GM18498 (cell line): Measurements from ENCODE around the gene NKX1-2.
A peak's percentile ranks its signal among the peaks of the same experiment; 100 is the strongest.

Experiments used
- ATAC-seq: cut with Tn5 transposase; IDR thresholded peaks from one replicate; pipeline ENCODE4 v1.9.1; 2021; ENCODE audit warnings: mild to moderate bottlenecking, moderate library complexity; ENCODE audit not compliant: unreplicated experiment

Gene NKX1-2

DNA sequence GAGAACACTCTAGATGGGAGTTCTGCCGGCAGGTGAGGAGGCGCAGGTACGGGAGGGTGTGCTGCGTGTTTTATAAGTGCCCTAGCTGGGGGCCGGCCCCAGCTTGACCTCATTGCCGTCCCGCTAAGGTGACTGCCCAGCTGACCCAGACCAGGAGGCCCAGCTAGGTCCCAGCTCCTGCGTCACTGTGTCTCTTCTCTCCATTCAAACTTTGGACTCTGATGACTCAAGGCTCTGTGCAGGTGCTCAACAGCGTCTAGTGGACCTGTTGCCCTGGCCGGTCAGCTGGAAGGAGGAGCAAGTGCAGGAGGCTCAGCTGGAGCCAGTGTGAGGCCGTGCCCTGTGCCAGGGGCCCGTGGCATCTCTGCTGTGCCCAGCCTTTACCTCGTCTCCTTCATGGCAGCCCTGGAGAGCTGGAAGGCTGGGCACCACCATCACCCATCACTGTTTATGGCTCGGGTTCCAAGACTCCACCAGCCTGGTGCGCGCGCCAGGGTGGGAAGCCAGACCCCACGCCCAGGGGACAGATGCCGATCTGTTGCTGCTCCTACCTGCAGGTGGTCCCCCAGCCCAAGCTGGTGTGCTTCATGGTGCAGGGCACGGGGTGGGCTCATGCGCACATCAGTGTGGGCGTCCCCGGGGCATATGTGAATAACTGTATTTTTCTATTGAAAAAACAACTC is 26.3 kb upstream of the NKX1-2 start:
- no peak for ATAC-seq

DNA sequence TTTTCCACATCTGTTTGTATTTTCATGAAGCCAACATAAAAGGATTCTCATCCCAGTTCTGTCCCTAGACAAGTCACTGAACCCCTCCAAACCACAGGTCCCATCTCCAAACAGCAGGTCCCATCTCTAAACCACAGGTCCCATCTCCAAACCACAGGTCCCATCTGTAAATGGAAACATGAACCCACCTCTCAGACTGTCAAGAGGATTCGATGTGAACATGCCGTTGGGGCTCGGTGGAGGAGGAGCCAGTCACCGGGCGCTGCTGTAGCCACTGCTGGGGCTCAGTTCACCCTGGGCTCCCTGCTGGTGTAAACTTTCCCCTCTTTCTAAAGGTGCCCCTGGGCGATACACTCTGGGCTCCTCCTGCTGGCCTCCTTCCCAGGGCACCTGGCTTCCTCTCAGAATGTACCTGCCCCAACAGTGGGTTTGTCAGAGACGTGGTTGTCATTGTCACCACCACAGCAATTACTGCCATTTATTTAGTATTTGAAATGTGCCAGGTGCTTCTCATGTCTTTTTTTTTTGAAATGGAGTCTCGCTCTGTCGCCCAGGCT is 24.8 kb upstream of the NKX1-2 start:
- no peak for ATAC-seq

DNA sequence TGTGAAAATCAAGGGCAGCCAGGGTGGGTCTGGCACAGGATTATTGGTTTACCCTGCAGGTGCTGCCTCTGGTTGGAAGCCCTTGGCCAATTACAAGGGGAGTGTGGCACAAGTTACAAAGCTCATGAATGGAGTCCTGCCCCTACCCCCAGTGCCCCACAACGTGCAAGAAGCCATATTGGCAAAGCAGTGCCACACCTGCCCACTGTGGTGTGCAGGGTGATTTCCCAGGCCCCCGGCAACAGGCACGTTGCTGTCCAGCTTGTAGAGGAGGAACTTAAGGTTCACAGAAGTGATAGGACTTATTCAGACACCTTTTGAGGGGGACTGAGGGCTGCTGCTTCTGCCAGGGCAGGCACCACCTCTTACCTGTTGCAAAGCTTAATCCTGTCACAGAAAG is 23.2 kb upstream of the NKX1-2 start:
- no peak for ATAC-seq

DNA sequence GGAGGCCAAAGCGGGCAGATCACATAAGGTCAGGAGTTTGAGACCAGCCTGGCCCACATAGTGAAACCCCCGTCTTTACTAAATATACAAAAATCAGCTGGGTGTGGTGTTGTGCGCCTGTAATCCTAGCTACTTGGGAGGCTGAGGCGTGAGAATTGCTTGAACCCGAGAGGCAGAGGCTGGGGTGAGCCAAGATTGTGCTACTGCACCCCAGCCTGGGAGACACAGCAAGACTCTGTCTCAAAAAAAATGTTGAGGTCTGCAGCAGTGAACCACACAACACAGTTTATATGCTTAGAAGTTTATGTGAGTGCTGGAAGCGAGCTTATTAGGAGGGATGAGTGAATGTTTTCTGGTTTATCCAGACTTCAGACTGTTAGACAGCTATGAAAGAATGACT is 22.2 kb upstream of the NKX1-2 start:
- no peak for ATAC-seq

DNA sequence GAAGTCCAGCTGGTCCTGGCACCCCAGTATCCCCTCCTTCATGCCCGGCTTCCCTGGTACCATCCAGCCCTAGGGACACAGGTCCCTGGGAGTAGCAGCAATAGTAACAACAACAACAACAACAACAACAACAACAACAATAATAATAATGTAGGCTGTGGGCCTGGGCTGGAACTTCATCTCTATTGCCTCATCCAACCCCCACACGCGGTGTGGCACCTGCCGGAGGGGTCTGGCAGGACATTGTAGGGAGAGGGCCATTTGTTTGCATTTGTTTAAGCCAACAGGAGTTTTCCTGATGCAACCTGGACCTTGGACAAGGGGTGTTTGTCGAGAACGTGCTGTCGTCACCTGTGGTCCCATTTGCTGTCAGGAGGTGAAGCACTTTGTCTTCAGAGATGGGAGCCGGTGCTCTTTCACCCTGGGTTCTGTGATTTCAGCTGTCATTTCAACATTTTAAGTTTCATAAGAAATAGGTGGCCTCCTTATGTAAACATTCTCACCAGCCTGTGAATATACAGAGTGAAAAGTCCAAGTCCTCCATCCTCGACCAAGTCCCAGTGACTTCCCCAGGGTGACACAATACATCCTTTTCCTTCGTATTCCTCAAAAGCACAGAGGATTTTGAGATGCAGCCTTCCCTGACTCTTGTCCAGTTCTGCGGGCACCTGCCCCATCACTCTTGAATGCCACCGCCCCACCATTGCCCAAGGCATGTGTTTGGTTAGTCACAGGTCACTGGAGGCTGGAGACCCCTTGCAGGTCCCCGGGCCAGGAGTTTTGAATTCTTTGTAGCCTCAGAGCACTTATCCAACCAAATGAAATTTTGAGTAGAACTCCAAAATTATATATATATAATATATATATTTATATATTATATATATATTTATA is 21.0 kb upstream of the NKX1-2 start:
- ATAC-seq, result no peak

DNA sequence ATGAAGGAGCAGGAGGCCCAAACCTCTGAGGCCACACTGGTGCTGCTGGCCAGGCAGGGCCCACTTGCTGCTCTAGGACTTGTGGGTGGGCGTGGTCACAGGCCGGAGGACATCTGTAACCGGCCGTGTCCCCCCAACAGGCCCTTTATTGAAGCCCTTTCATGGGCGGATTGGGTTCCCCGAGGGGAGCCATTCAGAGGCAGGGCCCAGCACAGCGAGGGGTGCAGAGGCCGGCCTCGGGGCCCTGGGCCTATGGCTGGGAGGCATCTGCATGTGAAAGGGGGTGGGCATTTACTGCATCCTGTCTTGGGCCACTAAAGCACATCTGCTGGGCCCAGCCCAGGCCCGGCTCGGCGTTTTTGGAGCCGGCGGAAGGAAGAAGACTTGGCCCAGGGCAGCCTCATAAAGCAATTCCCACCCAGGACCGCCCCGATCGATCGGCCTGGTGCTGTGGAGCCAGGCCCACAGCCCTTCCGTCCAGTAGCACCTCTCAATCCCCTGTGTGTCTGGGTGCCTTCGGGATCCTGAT is 20.2 kb upstream of the NKX1-2 start:
- no peak for ATAC-seq

DNA sequence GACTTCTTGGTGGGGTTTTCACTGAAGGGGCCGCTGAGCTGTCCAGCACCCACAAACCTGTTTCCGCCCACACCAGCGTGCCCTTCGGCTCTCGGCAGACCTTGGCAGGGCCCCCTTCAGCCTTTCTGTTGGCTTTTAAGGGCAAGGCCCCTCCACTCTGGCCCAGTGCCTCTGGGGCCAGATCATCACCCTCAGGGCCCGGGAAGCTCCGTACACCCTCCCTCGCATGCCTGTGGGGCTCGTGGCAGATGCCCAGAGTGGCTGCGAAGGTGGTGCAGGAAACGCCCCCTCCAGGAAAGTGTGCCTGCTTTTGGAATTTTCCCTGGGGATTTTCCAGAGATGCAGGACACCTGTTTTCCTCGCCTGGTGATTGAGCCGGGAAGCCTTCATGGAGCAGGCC is 18.8 kb upstream of the NKX1-2 start:
- no peak for ATAC-seq

DNA sequence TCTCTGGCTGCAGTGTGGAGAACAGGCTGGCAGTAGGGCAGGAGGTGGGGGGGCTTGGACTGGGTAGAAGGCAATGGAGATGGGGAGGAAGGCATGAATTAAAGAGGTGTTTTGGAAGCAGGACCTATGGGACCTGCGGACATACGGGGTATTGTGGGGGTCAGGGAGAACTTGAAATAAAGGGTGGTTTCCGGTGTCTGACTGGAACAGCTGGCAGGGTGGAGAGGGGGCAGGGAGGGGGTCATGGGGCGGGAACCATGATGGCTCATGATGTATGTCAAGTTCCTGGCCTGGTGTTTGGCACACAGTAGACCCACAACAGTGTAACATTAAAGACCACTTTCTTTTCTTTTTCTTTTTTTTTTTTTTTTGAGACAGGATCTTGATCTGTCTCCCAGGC is 17.3 kb upstream of the NKX1-2 start:
- no peak for ATAC-seq

DNA sequence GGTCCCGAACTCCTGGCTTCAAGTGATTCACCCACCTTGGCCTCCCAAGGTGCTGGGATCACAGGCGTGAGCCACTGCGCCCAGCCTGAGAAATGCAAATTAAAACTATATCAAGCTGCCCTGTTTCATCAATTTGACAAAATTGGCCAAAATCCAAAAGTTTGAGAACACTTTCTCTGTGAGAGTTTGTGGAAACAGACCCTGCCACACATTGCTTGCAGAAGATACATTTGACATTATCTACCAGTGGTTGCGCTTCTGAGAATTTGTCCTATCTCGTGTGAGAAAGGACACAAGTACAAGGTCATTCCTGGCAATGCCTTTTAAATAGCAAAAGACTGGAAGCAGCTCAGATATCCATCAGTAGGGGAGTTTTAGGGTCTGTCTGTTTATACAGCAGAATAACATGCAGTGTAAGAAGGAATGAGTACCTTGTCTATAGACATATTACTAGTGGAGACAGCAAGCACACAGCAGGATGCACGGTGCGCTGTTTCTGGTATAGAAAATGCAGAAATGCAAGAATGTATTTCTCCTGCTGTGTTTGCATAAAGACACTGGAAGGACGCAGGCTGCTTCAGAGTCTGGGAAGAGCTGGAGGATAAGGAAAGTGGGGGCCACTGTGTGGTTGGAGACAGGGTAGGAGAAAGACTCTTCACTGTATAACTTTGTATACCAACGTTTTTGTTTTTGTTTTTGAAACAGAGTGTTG is 16.1 kb upstream of the NKX1-2 start:
- no peak for ATAC-seq

DNA sequence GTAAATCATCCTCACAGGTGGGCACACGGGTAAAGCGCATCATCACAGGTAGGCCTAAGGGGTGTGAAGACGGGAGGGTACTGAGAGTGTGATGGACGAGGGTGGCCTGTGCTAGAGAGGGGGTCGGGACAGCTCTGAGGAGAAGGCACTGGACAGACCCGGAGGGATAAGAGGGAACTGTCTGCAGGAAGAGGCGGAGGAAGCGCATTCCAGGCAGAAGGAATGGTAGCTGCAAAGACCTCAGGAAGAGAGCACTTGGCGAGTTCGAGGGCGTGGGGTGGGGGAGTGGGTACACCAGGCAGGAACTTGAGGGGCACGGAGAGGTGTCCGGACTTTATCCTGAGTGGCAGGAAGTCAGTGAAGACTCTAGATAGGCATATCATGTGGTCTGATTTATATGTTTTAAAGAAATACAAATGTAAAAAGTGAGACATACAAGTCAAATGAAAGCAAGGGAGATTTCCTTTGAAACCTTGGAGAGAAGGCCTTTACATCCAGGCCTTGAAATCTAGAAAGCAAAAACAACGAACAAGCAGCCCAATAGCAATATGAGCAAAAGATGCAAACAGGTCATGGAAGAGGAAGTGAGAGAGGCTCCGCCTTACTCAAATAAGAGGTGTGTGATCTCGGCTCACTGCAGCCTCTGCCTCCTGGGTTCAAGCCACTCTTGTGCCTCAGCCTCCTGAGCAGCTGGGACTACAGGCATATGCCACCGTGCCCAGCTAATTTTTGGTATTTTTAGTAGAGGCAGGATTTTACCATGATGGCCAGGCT is 15.4 kb upstream of the NKX1-2 start:
- peak; percentile 39 for ATAC-seq

DNA sequence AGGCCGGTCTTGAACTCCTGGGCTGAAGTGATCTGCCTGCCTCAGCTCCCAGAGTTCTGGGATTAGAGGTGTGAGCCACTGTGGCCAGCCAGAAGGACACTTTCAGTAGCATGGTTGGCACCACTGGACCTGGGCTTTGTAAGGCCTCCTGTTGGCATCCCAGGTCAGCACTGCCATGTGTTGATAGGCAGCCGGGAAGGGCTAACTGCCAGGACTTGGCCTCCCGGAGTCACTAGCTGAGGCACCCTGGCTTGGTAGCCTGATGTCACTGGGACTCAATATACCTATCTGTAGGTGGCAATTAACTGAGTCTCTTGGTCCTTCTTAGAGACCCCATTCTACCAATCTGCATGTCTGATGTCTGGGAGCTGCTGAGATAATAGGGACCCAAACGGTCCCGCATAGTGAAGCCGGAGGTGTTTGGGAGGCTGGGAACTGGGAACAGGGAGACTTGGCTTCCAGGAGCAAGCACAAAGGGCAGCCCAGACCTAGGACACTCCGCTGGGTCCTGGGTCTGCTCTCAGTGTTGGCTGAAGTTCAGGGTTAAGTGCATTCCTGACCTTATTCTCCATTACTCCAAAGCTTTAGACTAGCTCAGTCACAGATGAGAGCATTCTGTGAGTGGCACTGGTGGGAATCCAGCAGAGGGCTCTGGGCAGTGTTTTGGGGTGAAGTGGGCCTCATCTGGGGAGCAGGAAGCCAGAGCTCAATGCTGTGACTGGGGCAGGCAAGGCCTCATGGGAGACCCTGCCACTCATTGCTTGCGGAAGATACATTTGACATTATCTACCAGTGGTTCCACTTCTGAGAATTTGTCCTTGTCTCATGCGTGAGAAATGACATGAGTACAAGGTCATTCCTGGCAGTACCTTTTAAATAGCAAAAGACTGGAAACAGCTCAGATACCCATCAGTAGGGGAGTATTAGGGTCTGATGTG is 14.5 kb upstream of the NKX1-2 start:
- ATAC-seq, result no peak

DNA sequence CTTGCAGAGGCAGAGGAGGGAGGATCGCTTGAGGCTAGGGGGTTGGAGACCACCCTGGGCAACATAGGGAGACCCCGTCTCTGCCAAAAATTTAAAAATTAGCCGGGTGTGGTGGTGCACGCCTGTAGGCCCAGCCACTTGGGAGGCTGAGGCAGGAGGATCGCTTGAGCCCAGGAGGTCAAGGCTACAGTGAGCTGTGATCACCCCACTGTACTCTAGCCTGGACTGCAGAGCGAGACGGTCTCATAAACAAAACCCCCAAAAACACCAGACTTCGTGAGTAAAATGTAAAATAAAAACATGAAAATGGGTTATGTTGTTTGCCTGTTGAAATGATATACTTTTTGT is 12.5 kb upstream of the NKX1-2 start:
- no peak for ATAC-seq

DNA sequence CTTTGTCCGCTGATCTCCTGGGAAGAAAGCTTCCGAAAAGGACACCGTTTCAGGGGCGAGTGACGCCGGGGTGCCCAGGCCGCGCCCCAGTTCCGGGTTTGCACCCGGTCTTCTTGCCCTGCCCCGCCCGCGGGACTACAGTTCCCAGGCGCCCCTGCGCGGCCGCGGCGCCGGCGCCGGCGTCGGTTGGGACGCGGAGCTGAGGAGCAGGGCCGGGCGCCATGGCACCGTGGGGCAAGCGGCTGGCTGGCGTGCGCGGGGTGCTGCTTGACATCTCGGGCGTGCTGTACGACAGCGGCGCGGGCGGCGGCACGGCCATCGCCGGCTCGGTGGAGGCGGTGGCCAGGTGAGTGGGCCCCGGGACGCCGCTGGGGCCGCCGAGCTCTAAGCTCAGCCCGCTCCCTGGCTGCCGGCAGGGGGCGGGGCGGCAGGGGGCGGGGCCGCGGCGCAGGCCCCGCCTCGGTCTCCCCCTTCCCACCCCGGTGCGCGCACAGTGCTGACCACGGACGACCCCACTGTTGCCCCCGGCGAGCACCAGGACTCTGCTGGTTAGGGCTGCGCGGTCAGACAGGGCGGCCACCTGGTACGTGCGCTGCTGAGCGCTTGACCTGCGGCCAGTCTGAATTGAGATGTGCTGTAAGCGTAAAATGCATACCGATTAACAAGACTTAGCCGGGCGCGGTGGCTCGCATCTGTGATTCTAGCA is 12.0 kb upstream of the NKX1-2 start, which contains the start of gene LHPP:
LHPP (plus strand) TSS at position 182 of the 706 bp plus-strand sequence; CDS start at position 222, 40 bp downstream.
- ATAC-seq, result peak; percentile 96

DNA sequence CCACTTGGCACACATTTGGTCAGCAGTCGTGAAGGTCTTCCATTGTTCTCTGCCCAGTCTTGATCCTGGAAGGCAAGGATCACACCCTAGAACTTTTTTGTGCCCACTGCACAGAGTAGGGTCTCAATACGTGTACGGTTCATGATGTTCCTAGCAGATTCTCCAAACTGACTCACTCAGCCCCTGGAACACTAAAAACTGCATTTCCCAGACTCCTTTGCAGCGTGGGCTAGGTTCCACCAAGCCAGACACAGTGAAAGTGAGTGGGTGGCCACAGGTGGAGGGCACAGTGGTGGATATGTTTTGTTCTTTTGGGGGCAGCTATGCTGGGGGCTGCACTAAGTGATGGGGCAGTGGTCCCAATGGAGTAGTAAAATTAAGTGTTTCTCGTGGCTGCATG is 10.3 kb upstream of the NKX1-2 start:
- no peak for ATAC-seq

DNA sequence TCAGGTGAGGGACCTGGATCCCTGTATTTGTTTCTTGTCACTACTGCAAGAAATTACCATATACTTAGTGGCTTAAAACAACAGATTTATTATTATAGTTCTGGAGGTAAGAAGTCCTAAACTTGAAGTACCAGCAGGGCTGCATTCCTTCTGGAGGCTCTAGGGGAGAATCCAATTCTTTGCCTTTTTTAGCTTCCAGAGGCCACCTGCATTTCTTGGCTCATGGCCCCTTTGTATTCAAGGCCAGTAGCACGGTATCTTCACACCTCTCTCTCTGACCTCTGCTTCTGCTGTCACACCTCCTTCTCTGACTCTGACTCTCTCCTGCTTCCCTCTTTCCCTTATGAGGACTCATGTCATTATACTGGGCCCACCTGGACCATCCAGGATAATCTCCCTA is 9.6 kb upstream of the NKX1-2 start:
- ATAC-seq, result no peak

DNA sequence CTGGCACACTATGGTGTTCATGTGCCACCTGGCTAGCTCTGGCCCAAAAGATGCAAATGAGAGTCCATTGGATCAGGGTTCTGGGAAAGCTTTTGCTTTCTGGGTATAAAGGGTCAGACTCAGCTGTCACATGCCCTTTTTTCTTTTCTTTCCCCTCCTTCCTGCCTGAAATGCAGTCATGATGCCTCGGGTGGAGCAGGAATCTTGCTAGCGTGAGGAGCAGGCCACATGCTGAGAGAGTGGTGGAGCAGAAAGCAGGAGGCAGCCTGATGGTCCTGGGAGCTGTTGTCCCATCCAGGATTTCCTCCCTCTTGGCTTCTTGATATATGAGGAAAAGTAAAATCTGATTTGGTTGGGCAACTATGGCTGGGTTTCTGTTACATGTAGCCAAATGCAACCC is 9.1 kb upstream of the NKX1-2 start:
- ATAC-seq, result no peak

DNA sequence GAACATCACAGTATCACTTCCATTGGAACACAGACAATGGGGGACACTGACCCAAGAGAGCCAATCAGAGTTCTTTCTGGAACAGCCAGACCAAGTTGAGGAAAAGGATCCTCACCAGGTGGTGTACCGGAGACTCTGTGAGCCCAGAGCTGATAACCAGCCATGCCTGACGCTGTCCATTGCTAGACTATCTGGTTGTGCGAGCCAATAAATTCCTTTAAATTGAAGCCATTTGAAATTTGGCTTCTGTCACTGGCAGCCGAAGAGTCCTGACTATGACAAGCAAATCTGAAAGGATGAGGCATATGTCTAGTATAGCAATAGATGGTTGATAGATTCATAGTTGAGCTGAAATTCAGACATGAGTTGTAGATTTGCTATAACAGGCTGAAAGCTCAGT is 8.6 kb upstream of the NKX1-2 start:
- ATAC-seq, result no peak

DNA sequence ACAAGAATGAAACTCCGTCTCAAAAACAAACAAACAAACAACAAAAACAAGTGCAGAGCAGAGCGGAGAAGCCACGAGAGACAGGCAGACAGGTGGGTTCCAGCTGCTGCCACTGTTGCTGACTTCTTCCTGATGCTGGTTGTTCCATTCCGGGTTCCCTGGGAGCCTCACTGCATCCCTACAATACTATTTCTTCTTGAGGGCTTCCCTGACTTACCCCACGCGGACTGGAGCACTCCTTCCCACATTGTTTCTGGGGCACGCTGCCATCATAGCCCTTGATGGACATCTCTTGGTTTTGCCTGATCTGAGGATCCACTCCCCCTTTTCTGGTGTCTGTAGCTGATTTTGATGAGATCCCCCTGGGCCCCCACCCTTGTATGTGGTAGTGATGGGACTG is 5.6 kb upstream of the NKX1-2 start:
- no peak for ATAC-seq
